ENCODE results near the gene NYNRIN.

NYNRIN gene

DNA sequence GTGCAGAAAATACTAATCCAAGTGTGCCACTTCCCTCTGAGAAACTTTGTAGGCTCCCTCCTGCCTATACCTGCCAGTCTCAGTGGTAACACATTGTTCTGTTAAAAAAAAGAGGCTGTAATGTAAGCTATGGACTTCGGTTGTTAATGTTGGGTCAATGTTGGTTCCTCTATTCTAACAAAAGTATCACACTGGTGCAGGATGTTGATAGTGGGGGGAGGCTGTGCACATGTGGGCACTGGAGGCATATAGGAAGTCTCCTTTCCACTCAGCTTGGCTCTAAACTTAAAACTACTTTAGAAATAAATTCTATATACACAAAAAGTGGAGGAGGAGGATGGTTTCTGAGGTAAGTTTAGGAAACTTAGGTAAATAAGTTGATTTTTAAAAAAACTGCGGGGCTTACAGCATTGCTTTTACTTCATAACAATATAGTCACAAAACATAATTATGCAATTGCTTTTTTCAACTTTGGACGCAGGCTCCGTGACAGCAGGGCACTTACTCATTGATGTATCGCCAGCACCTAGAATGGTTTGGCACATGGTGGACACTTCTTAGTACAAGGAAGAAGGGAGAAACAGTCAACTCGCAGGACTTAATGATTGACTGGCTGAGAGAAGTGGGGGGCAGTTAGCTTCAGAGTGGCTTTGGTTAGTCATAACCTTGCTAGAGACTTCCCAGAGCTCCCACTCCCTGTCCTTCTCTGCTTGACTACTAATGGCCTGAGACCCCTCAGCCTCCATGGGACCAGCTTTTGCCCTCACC is 7.9 kb upstream of the NYNRIN start:
- DNase-seq (ENCODE audit: low read depth in 2 of 3, low spot score in 2 of 3), result no peak

DNA sequence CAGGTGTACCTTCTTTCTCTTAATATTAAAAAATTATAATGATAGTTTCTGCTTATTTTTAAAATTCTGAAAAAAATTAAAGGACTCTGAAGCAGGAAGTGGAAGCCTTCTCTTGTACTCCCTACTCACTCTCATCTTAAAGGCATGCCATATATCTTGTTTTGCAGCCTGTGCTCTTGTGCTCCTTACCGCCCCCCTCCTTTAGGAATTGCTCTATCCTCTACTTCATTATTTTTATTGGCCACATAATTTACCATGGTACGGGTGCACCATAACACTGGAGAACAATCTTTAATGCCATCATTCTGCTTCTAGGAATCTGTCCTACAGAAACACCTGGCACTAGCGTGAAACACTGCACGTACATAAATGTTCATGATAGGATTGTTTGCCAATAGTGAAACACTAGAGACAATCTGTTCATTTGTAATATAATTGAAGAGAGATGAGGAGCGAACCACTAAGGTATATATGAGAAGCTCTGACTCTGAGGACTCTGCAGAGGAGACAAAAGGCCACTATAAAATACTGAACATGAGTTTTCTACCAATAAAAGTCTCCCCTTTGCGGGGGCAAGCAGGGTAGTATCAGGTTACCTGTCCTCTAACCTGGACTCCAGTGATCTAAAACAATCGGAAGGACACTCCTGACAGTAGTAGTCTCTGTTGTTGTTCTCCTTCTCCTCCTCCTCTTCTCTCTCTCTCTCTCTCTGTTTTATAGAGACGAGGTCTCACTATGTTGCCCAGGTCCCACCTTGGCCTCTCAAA is 6.3 kb upstream of the NYNRIN start:
- DNase-seq (ENCODE audit: low read depth in 2 of 3, low spot score in 2 of 3), result no peak

GRCh38 chr14:24394275-24394674 is 4.5 kb upstream of the NYNRIN start:
- DNase-seq (ENCODE audit: low read depth in 2 of 3, low spot score in 2 of 3), result no peak

- no peak for DNase-seq (ENCODE audit: low read depth in 2 of 3, low spot score in 2 of 3)
These were observed 2.9 kb upstream of the NYNRIN start for GRCh38 chr14:24395609-24396582.

- DNase-seq (ENCODE audit: low read depth in 2 of 3, low spot score in 2 of 3), result no peak
These were observed 1.0 kb upstream of the NYNRIN start for GRCh38 chr14:24397639-24398292.

DNA sequence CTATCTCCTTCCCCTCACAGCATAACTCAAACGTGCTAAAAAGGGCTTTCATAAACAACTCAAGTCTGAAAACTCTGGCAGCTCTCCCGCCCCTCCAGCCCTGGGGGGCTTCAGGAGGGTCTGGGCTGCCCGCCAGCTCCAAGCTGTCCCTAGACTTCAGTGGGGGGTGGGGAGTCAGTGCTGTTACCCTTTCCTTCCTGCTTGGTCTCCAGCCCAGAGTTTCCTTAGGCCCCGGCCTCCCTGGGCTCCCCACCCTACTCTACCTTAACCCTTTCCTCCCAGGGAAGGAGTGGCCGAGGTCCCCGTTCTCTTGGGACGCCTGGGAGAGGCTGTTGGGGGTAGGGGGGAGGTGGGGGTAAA is 530 bp upstream of the NYNRIN start:
- no peak for DNase-seq (ENCODE audit: low read depth in 2 of 3, low spot score in 2 of 3)

DNA sequence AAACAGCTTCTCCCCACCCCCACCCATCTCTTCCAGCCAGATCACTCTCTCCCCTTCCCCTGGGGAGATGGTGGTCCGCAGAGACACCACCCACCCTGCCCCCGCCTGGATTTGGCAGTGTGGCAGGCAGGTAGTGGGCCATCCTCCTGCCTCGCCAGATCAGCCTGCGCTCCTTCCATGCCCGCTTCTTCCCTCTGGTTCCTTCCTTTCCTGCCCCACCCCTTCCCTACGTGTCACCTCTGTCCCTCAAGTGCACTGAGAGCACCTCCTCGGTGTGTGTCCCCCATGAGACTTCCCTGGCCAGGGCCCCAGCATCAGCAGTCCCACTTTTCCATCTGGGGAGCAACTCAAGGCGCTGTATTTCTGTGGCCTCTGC is 632 bp downstream of the NYNRIN start:
- no peak for DNase-seq (ENCODE audit: low read depth in 2 of 3, low spot score in 2 of 3)

DNA sequence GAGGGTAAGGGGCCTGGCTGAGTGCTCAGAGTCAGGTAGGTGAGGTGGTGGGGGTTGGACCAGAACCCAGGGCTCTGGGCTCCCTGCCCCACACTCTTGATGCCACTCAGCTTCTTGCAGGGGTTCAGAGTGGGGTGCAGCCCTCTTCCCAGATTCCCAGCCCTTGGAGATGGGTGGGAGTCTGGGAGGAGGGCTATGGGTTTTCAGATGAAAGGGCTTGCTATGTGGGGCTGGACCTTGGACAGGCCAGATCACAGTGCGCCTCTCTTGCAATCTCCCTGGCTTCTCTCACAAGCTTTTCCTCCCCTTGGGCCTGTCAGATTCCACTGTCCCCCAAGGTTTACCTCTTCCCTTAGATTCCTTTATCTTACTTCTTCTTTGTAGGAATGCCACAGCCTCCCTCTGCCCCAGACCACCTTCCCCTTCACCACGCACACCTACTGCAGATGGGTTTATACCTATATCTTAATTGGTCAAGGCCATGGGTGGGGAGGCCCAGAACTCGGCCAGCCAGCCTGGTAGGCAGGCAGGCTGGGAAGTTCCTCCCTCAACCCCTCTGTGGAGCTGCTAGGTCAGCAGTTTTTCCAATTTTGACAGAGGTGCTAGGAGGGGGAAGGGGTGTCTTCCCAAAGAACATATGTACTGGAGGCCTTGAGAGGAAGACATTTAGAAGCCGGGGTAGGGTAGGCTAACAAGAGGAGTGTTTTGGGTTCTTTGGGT is 1.4 kb downstream of the NYNRIN start:
- DNase-seq (ENCODE audit: low read depth in 2 of 3, low spot score in 2 of 3), result no peak

DNA sequence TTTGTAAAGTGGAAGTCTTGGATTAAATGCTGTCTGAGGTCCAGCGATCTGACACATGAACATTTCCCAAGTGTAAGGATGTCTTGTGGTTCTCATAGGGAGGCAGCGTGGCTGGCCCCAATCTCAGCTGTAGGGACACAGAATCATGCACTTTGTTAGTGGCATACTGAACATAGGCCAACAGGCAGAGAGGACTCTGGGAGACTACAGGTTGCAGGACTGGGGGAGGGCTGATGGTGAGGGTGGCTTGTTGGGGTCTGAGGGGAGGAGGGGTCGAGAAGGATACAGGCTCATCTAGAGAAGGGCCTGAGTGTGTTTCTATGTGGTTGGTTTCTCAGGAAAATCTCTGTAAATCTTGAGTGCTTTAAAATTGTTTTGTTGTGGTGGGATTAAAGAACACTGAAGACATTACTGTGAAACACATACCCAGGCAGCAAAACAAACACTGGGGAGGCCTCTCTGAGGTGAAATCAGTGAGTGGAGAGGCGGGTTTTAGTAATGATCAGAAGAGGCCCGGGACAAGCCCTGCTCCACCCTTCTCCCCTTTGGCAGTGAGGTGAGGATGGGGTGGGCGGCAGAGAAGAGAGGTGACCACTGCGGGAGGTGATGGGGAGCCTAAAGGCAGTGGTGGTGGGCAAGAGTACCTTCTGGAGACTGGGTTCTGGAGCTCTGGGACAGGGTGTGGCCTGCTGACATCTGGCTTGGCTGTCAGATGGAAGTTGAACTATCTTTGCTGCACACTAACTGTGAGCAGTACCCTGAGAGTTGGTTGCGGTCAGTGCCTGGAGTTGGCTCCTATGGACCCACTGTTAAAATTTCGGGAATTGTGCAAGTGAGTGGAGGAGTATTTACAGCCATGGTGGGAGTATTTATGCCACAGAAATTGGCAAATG is 3.3 kb downstream of the NYNRIN start:
- no peak for DNase-seq (ENCODE audit: low read depth in 2 of 3, low spot score in 2 of 3)

- no peak for DNase-seq (ENCODE audit: low read depth in 2 of 3, low spot score in 2 of 3)
These were observed 4.6 kb downstream of the NYNRIN start for GRCh38 chr14:24403294-24403998.

DNA sequence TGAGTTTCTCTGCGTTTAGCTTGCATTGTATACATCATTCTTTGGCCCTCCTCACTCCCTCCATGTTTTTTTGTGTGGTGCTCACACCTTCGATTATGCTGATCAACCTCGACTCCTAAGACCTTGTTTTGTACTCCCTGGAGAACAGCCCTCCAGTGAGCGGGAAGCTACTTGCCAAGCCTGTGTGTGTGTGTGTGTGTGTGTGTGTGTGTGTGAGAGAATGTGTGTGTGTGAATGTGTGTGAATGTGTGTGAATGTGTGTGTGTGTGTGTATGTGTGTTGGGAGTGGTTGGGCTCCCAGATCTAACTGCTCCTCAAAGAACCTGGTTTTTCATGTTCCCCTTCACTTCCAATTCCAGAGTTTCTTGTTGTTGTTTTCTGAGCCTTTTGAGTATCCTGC is 6.0 kb downstream of the NYNRIN start:
- no peak for DNase-seq (ENCODE audit: low read depth in 2 of 3, low spot score in 2 of 3)

GRCh38 chr14:24406416-24406815 is 7.6 kb downstream of the NYNRIN start:
- no peak for DNase-seq (ENCODE audit: low read depth in 2 of 3, low spot score in 2 of 3)

DNA sequence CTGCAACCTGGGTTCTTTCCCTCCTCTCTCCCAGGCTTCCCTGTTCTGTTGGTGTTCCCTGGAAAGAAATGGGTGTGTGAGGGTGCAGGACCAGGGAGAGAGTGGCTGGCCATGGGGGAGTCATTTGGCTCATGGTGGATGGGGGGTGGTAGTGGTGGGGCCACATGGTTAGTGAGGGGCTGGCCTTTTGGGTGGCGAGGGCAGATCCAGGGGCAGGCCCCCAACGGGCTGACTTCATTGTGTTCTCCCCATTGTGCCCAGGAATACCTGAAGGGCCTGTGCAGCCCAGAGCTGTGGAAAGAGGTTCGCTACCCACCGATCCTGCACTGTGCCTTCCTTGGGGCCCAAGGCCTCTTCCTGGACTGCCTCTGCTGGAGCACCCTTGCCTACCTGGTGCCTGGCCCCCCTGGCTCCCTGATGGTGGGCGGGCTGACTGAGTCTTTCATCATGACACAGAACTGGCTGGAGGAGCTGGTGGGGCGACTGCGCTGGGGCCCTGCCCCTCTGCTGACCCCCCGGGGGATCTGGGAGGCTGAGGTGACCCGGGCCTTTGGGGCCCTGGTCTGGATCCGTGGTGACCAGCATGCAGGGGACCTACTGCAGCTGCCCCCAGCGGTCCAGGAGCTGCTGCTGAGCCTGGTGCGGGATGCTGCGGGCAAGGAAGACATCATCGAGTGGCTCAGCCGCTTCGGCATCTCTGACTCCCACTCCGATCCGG is 9.0 kb downstream of the NYNRIN start:
- no peak for DNase-seq (ENCODE audit: low read depth in 2 of 3, low spot score in 2 of 3)

- DNase-seq (ENCODE audit: low read depth in 2 of 3, low spot score in 2 of 3), result no peak
These were observed 10.0 kb downstream of the NYNRIN start for GRCh38 chr14:24408764-24409163.

GRCh38 chr14:24409192-24409591 is 10.4 kb downstream of the NYNRIN start:
- no peak for DNase-seq (ENCODE audit: low read depth in 2 of 3, low spot score in 2 of 3)

GRCh38 chr14:24409956-24410355 is 11.2 kb downstream of the NYNRIN start:
- DNase-seq (ENCODE audit: low read depth in 2 of 3, low spot score in 2 of 3), result no peak

GRCh38 chr14:24411443-24412389 is 12.9 kb downstream of the NYNRIN start:
- no peak for DNase-seq (ENCODE audit: low read depth in 2 of 3, low spot score in 2 of 3)

All from activated CD8-positive, alpha-beta memory T cell treated with anti-CD3 and anti-CD28 coated beads for 48 hours (primary cell).